Sciatic nerve (tissue), 2 donors: ENCODE measurements around the gene LRRC75A. TPM values are rescaled to one million over a fixed set of nuclear protein-coding genes. Genes with fewer than 3 reads are reported as not detected.
"Not testable (repeated sequence)": the region's sequence is repeated elsewhere in the genome, so short reads cannot be mapped to it uniquely, and the experiment has no call there.

Experiments used
- ATAC-seq: fragments of 200-7000 bp; cut with Tn5 transposase; one replicate; pipeline ENCODE4 v1.9.1; 2020; ENCODE audit warnings: mild to moderate bottlenecking, moderate library complexity
- DNase-seq: peaks from one replicate; pipeline ENCODE4 v3.0.0-alpha.2; 2020; ENCODE audit warnings: low spot score
- intact Hi-C: fragments of 100-400 bp; cut with DNase I; formaldehyde crosslinking; loops from one replicate; pipeline ENCODE4 v1.14.2; 2022
- total RNA-seq: library from RNA; stranded (reverse); fragmentation: NEBNext Ultra II Directional; extraction: Animal tissue kit (Norgen Biotek cat#: 25700); gene quantifications from one replicate; pipeline ENCODE4 v1.2.1, GENCODE V29; 2021
- donor health status: DM: no; HTN: no; CAD: no.
- donor health status: DM: no; HTN: no; CAD: no.

Gene LRRC75A
- total RNA-seq, 1 donor from 2014 or later: 7.0 TPM

- DNase-seq (no peak), ATAC-seq (no peak)
- intact Hi-C loops: no loop called here
Measured at GRCh38 chr17:16423226-16423872, 68.6 kb downstream of the LRRC75A start.

- intact Hi-C loops: no loop called here
- DNase-seq (no peak), ATAC-seq (no peak)
Measured at GRCh38 chr17:16422416-16422815, 69.6 kb downstream of the LRRC75A start.

DNA sequence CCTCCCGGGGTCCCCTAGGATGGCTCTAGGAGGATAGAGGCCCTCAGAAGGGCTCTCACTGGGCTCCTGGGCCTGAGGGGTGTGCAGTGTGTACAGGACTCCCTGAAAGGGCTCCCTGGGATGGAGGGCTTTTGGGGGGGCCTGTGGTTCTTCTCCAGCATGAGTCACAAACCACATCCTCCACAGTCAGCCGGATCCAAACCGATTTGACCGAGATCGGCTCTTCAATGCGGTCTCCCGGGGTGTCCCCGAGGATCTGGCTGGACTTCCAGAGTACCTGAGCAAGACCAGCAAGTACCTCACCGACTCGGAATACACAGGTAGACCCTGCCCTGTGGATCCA lies 72.1 kb downstream of the LRRC75A start:
- DNase-seq: no peak
- intact Hi-C loops: no loop called here

DNA sequence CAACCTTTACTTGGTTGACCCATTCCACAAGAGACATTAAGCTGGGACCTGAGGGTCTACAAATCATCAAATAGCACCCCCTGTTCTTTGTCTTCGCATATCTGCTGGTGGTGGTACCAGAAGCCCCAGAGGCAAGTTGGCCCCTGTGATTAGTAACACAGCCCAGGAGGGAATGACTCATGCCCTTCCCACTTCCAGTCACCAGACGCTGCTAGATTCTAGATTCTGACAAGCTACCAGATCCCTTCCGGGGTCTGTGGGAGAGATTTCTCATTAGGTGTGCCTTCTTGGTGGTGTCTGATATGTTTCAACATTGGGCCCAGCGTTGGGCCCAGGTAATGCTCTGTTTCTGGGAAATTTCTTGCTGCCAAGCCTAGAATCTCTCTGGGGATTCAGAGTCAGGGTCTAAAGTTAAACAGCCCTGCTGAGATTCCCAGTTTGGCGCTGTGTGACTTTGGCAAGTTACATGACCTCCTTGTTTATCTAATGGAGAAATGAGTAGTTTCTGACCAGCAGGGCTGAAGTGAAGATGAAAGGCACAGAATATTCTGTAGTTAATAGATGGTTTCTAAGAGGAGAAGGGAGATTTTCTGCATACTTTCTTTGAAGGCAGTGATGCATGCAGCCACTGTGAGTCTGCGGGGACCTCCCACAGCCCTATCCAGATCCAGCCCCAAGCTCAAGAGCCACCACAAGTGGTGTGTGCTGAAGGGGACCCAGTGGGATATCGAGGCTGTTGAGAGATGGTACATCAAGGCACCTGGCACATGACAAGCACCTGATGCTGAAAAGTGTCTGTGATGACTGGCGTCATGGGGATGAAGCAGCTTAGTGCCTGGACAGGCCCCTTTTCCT lies 72.7 kb downstream of the LRRC75A start:
- ATAC-seq (peak; percentile 15), DNase-seq (no peak)
- intact Hi-C loops: no loop called here

More for the DNA sequence above, 72.1 kb downstream of the LRRC75A start:
- ATAC-seq: no peak

- ATAC-seq (no peak), DNase-seq (no peak)
- intact Hi-C loops: no loop called here
Measured at GRCh38 chr17:16418685-16419068, 73.3 kb downstream of the LRRC75A start.

GRCh38 chr17:16417896-16418684 lies 73.9 kb downstream of the LRRC75A start:
- ATAC-seq (no peak), DNase-seq (no peak)
- intact Hi-C loops: no loop called here

DNA sequence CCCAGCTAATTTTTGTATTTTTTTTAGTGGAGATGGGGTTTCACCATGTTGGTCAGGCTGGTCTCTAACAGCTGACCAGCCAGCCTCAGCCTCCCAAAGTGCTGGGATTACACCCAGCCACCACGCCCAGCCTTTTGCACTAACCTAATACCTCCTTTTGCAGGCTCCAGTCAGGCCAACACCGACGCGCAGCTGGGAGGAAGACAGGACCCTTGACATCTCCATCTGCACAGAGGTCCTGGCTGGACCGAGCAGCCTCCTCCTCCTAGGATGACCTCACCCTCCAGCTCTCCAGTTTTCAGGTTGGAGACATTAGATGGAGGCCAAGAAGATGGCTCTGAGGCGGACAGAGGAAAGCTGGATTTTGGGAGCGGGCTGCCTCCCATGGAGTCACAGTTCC lies 74.6 kb downstream of the LRRC75A start:
- intact Hi-C loops: no loop called here
- ATAC-seq (no peak), DNase-seq (no peak)

- DNase-seq (peak; percentile 69), ATAC-seq (peak; percentile 36)
- intact Hi-C loops: no loop called here
Measured at GRCh38 chr17:16415031-16415924, 76.7 kb downstream of the LRRC75A start, which contains the start of gene TRPV2. TRPV2 (plus strand) TSS chr17:16415571; CDS start chr17:16417669, 2,098 bp downstream.

- peak; percentile 77 for ATAC-seq
- intact Hi-C loops: no loop called here
- DNase-seq: peak; percentile 87
Measured at GRCh38 chr17:16407911-16408588, 83.9 kb downstream of the LRRC75A start.

DNA sequence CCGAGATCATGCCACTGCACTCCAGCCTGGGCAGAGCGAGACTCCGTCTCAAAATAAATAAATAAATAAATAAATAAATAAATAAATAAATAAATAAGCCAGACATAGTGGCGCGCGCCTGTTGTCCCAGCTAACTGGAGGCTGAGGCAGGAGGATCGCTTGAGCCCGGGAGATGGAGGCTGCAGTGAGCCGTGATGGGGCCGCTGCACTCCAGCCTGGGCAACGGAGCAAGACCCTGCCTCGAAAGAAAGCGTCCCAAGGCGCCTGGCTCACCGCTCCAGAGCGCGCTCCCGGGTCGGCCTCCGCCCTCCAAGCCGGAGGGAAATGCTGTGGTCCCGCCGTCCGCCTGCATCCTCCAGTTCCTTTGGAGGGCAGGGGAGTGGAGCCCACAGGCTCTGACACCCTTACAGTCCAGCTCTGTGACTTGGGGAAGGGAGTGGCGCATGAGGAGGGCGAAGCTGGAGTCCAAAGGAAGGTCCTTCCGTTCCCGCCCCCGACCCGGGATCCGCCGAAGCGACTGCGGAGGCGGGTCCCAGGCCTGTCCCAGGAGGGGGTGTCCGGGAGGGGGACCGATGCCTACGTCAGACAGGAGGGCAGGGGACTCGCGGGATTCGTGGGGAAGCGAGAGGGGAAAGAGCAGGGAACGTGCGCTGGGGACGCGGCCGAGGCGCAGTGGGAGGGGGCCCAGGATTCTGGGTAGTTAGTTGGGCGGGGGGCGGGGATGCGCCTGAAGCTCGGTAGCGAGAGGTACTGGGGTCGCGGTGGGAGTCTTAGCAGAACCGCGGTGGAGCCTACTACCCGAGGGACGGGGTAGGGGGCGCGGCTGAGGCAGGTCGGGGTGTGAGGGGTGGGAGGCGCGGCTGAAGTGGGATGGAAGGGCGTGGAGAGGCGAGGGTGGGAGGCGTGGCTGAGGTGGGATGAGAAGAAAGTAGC lies 85.0 kb downstream of the LRRC75A start:
- DNase-seq: peak; percentile 73
- intact Hi-C loops: no loop called here

DNA sequence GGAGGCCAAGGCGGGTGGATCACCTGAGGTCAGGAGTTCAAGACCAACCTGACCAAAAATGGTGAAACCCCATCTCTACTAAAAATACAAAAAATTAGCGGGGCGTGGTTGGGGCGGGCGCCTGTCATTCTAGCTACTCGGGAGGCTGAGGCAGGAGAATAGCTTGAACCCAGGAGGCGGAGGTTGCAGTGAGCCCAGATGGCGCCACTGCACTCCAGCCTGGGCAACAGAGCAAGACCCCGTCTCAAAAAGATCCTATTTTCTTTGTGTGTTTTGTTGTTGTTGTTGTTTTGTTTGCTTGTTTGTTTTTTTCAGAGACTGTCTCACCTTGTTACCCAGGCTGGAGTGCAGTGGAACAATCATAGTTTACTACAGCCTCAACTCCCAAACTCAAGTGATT lies 88.1 kb downstream of the LRRC75A start:
- ATAC-seq, intact Hi-C loops, DNase-seq: not testable (repeated sequence)

More for the DNA sequence above, 85.0 kb downstream of the LRRC75A start:
- peak; percentile 79 for ATAC-seq

- intact Hi-C loops: no loop called here
- ATAC-seq (no peak), DNase-seq (no peak)
Measured at GRCh38 chr17:16398270-16399267, 93.4 kb downstream of the LRRC75A start.

DNA sequence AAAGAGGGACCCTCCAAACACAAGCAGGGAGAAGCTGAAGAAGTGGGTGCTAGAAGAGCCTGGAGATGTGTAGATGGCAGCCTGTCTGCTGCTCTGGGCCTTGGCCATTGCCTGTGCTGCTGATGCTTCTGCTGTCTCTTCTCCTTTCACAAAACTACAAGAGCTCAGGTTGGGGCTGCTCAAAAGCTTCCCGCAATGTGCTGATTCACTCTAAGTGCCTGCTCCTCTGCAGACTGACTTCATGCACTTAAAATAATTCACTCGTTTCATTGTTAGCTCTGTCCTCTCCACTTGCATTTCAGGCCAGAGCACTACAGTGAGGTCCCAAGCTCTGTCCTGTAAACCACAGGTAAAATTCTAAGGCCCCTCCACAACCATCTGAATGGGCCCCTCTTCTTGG lies 95.3 kb downstream of the LRRC75A start:
- ATAC-seq, intact Hi-C loops, DNase-seq: not testable (repeated sequence)

- DNase-seq, intact Hi-C loops: not testable (repeated sequence)
- peak; percentile 82 for ATAC-seq
Measured at GRCh38 chr17:16395887-16396286, 96.1 kb downstream of the LRRC75A start.

DNA sequence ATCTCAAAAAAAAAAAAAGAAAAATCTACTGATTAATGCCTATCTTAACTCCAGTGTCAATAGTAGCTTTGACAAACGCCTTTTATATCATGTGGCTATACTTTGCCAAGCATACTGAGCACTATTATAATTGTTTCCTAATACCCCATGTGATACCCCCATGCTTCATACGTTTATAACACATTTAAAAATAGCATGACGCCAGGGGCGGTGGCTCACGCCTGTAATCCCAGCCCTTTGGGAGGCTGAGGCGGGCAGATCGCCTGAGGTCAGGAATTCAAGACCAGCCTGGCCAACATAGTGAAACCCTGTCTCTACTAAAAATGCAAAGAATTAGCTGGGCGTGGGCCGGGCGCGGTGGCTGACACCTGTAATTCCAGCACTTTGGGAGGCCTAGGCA lies 99.5 kb downstream of the LRRC75A start:
- DNase-seq, intact Hi-C loops, ATAC-seq: not testable (repeated sequence)
